ENCODE measurements around the gene ZNF771.

The ZNF771 gene

GRCh38 chr16:30399435-30400186 is 7.8 kb upstream of the ZNF771 start:
- peak; percentile 28 for DNase-seq

- no peak for DNase-seq
These were observed 5.5 kb upstream of the ZNF771 start for GRCh38 chr16:30401768-30402425.

- no peak for DNase-seq
These were observed 658 bp upstream of the ZNF771 start for GRCh38 chr16:30406795-30407101.

GRCh38 chr16:30407804-30408534 is 563 bp downstream of the ZNF771 start:
- no peak for DNase-seq

GRCh38 chr16:30409125-30410060 is 2.0 kb downstream of the ZNF771 start:
- peak; percentile 94 for DNase-seq

- no peak for DNase-seq
These were observed 5.9 kb downstream of the ZNF771 start for GRCh38 chr16:30413112-30413806.

- DNase-seq: no peak
These were observed 6.8 kb downstream of the ZNF771 start for GRCh38 chr16:30414159-30414558.

GRCh38 chr16:30416047-30416603 is 8.7 kb downstream of the ZNF771 start:
- no peak for DNase-seq

GRCh38 chr16:30416624-30417528 is 9.5 kb downstream of the ZNF771 start:
- no peak for DNase-seq

GRCh38 chr16:30417529-30418349 is 10.3 kb downstream of the ZNF771 start:
- DNase-seq: peak; percentile 99

- no peak for DNase-seq
These were observed 11.2 kb downstream of the ZNF771 start for GRCh38 chr16:30418350-30419181.

GRCh38 chr16:30421010-30421409 is 13.6 kb downstream of the ZNF771 start:
- DNase-seq: no peak

- DNase-seq: no peak
These were observed 20.6 kb downstream of the ZNF771 start for GRCh38 chr16:30428055-30428454.

- no peak for DNase-seq
These were observed 21.9 kb downstream of the ZNF771 start for GRCh38 chr16:30429418-30429677.

GRCh38 chr16:30429678-30430427 is 22.4 kb downstream of the ZNF771 start, which contains the start of gene DCTPP1:
Gene DCTPP1, minus strand, starts transcription at chr16:30430030. Its CDS starts 50 bp downstream, at chr16:30429980.
- DNase-seq: peak; percentile 100

- DNase-seq: no peak
These were observed 23.1 kb downstream of the ZNF771 start for GRCh38 chr16:30430428-30430970.

GRCh38 chr16:30434852-30435251 is 27.4 kb downstream of the ZNF771 start:
- no peak for DNase-seq

- DNase-seq: no peak
These were observed 30.2 kb downstream of the ZNF771 start for GRCh38 chr16:30437511-30438046.

Data from RPMI8226 (cell line).